Smooth muscle cell (in vitro differentiated cells): ENCODE data around the gene CD80. TPM values are rescaled to one million over a fixed set of nuclear protein-coding genes. Genes with fewer than 3 reads are reported as not detected.

Source experiments
- DNase-seq: peaks from one replicate; lab custom pipeline; 2025; ENCODE audit not compliant: unreplicated experiment; lab: John Stamatoyannopoulos, UW
- H2AFZ ChIP-seq: fragments of 200-600 bp; sonication (generic); 2 replicates; pipeline ENCODE4 v1.6.0; 2016; ENCODE audit warnings: antibody characterized with exemption, low read depth, mild to moderate bottlenecking
- H3F3A ChIP-seq: fragments of 200-600 bp; sonication (generic); 2 replicates; pipeline ENCODE4 v1.6.0; 2017; ENCODE audit warnings: antibody characterized with exemption, low read depth
- H3K27ac ChIP-seq: fragments of 200-600 bp; sonication (generic); 2 replicates; pipeline ENCODE4 v1.5.1; 2016; ENCODE audit warnings: low read depth, mild to moderate bottlenecking
- H3K27me3 ChIP-seq: fragments of 200-600 bp; sonication (generic); 2 replicates; pipeline ENCODE4 v1.6.1; 2016; ENCODE audit warnings: low read depth, mild to moderate bottlenecking
- H3K36me3 ChIP-seq: fragments of 200-600 bp; sonication (generic); 2 replicates; pipeline ENCODE4 v1.5.1; 2016; ENCODE audit warnings: low read depth
- H3K4me1 ChIP-seq: fragments of 200-600 bp; sonication (generic); 2 replicates; pipeline ENCODE4 v1.5.1; 2016; ENCODE audit warnings: low read depth
- H3K4me2 ChIP-seq: fragments of 200-600 bp; sonication (generic); 2 replicates; pipeline ENCODE4 v1.6.0; 2016; ENCODE audit warnings: mild to moderate bottlenecking
- H3K4me3 ChIP-seq: fragments of 200-600 bp; sonication (generic); 2 replicates; pipeline ENCODE4 v1.5.1; 2016; ENCODE audit warnings: mild to moderate bottlenecking
- H3K79me2 ChIP-seq: fragments of 200-600 bp; sonication (generic); 2 replicates; pipeline ENCODE4 v1.6.0; 2016; ENCODE audit warnings: low read depth, mild to moderate bottlenecking
- H3K9ac ChIP-seq: fragments of 200-600 bp; sonication (generic); 2 replicates; pipeline ENCODE4 v1.6.0; 2016; ENCODE audit warnings: low read depth
- H3K9me3 ChIP-seq: fragments of 200-600 bp; sonication (generic); replicated peaks from 2 replicates; pipeline ENCODE4 v1.5.1; 2016; ENCODE audit warnings: low read depth
- H4K20me1 ChIP-seq: fragments of 200-600 bp; sonication (generic); 2 replicates; pipeline ENCODE4 v1.6.0; 2016; ENCODE audit warnings: low read depth
- WGBS: methylation state at CpG from one replicate; pipeline ENCODE4 v1.1.7; 2016; ENCODE audit warnings: low lambda C conversion rate; 5-methylcytosine and 5-hydroxymethylcytosine counted together
- polyA plus RNA-seq: library from polyadenylated mRNA; unstranded; fragments of >200 nt; fragmentation: Nextera tagmentation; extraction: Ambion mirVana; gene quantifications from 2 replicates; pipeline ENCODE4 v1.2.1, GENCODE V29; 2016
- total RNA-seq: library from RNA; depleted of rRNA; stranded (reverse); fragments of >200 nt; gene quantifications from 2 replicates; pipeline ENCODE4 v1.2.3, GENCODE V29; 2014
- TF ChIP-seq, protein P1 (sequence below): fragments of 200-600 bp; sonication (generic); IDR thresholded peaks from 2 replicates; pipeline ENCODE4 v1.5.1; 2017; ENCODE audit warnings: borderline replicate concordance, mild to moderate bottlenecking, antibody characterized with exemption; ENCODE audit not compliant: insufficient read depth, poor library complexity, severe bottlenecking

CD80 gene
- total RNA-seq (0.04 TPM in 1 of 2 replicates, not detected in the other), polyA plus RNA-seq (not detected in 2 replicates)

DNA sequence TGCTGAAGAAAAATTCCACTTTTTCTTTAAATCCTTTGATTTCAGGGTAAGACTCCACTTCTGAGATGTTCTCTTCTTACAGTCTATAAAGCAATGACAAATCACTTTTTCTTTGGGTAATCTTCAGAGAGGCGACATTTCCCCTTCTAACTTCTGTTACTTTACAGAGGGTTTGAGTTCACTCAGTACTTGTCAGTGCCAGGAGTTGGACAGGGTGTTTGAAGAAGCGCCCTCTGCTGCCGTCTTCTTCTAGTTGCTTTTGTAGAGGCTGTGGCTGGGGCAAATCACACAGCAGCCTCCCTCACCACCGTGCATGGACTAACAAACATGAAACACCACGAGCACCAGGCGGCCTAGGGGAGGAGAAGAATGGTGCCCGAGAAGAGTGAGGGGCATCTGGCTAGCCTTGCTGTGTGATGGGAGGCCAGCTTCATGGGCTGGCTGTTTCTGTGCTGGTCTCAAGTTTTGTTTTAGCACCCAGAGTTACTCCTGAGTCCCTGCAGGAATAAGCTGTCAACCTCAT lies at the start of gene CD80:
Gene CD80, minus strand, starts transcription at position 174 of the 523 bp plus-strand sequence. CDS start 1,886 bp downstream, outside the sequence.
- DNase-seq = no peak
- Histone ChIP-seq H3K27me3 (no peaks in the 10 kb centered on the region), H2AFZ (peak within 1 kb of the TSS; percentile 12), H4K20me1 (no peaks in the 10 kb centered on the region), H3K79me2 (no peaks in the 10 kb centered on the region), H3K9ac (no peak within 1 kb of the TSS), H3K4me2 (no peak within 1 kb of the TSS), H3F3A (no peaks in the 10 kb centered on the region), H3K27ac (no peak within 1 kb of the TSS), H3K4me1 (no peaks in the 10 kb centered on the region), H3K9me3 (no peaks in the 10 kb centered on the region), H3K36me3 (no peaks in the 10 kb centered on the region), H3K4me3 (no peak within 1 kb of the TSS)
- WGBS = 21% methylated on average over 7 of the region's 7 CpGs
- TF ChIP-seq, protein P1, sequence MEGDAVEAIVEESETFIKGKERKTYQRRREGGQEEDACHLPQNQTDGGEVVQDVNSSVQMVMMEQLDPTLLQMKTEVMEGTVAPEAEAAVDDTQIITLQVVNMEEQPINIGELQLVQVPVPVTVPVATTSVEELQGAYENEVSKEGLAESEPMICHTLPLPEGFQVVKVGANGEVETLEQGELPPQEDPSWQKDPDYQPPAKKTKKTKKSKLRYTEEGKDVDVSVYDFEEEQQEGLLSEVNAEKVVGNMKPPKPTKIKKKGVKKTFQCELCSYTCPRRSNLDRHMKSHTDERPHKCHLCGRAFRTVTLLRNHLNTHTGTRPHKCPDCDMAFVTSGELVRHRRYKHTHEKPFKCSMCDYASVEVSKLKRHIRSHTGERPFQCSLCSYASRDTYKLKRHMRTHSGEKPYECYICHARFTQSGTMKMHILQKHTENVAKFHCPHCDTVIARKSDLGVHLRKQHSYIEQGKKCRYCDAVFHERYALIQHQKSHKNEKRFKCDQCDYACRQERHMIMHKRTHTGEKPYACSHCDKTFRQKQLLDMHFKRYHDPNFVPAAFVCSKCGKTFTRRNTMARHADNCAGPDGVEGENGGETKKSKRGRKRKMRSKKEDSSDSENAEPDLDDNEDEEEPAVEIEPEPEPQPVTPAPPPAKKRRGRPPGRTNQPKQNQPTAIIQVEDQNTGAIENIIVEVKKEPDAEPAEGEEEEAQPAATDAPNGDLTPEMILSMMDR = no peak

DNA sequence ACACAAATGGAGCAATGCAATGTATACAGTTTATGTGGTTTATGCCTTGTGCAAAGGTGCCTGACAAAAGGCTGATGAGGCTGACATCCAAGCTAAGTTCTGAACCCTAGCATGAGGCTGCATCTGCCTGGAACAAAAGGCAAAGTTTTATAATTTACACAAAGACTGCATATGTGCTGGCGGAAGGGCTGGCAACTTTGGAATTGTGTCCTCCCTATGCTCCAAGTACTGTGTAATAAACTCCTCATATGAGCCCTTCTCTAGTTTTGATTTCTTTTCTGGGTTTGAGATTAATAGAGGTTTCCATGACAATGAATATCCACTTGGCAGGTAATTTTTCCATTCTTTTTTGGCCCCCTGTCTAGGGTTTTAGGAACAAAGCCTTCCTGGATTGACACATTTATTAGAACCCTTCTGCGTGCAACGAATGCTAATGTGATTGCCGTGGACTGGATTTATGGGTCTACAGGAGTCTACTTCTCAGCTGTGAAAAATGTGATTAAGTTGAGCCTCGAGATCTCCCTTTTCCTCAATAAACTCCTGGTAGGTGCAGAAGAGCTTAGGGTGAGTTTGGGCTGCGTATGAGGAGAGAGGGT lies 49.1 kb upstream of the CD80 start:
- Histone ChIP-seq H4K20me1 (no peaks in the 10 kb centered on the region), H3K4me3 (no peak overlapping the region), H3K4me1 (peaks cover 3% of the 10 kb centered on the region), H2AFZ (no peak overlapping the region), H3K9me3 (no peaks in the 10 kb centered on the region), H3K27ac (no peak overlapping the region), H3K9ac (no peak overlapping the region), H3K79me2 (no peaks in the 10 kb centered on the region), H3F3A (no peaks in the 10 kb centered on the region), H3K36me3 (no peaks in the 10 kb centered on the region), H3K4me2 (no peak overlapping the region), H3K27me3 (no peaks in the 10 kb centered on the region)
- TF ChIP-seq, protein P1 = no peak
- DNase-seq = no peak
- 51% methylated on average over 6 of the region's 6 CpGs for WGBS

- TF ChIP-seq, protein P1 = no peak
- H3K79me2 ChIP-seq = no peaks in the 10 kb centered on the region
- peaks cover 3% of the 10 kb centered on the region for H3F3A ChIP-seq
- no peaks in the 10 kb centered on the region for H3K27me3 ChIP-seq
- H2AFZ ChIP-seq = no peak overlapping the region
- no peaks in the 10 kb centered on the region for H3K36me3 ChIP-seq
- H3K9me3 ChIP-seq = no peaks in the 10 kb centered on the region
- H3K4me2 ChIP-seq = no peak overlapping the region
- no peaks in the 10 kb centered on the region for H4K20me1 ChIP-seq
- no peak overlapping the region for H3K4me3 ChIP-seq
- no peak overlapping the region for H3K27ac ChIP-seq
- no peak for DNase-seq
- no peak overlapping the region for H3K9ac ChIP-seq
- H3K4me1 ChIP-seq = peaks cover 3% of the 10 kb centered on the region
- WGBS = 33% methylated on average over 1 of the region's 1 CpG
Measured at GRCh38 chr3:119604878-119605277, 45.5 kb upstream of the CD80 start.

GRCh38 chr3:119602676-119603075 lies 43.3 kb upstream of the CD80 start:
- no peaks in the 10 kb centered on the region for H3K36me3 ChIP-seq
- H3K9me3 ChIP-seq = no peaks in the 10 kb centered on the region
- TF ChIP-seq, protein P1 = no peak
- H3K4me2 ChIP-seq = no peak overlapping the region
- H3K4me1 ChIP-seq = peaks cover 3% of the 10 kb centered on the region
- H2AFZ ChIP-seq = no peak overlapping the region
- no peaks in the 10 kb centered on the region for H3K79me2 ChIP-seq
- no peak overlapping the region for H3K9ac ChIP-seq
- H3K27me3 ChIP-seq = no peaks in the 10 kb centered on the region
- H4K20me1 ChIP-seq = no peaks in the 10 kb centered on the region
- no peak overlapping the region for H3K4me3 ChIP-seq
- H3K27ac ChIP-seq = no peak overlapping the region
- DNase-seq = no peak
- 59% methylated on average over 1 of the region's 1 CpG for whole genome bisulfite sequencing
- H3F3A ChIP-seq = peaks cover 3% of the 10 kb centered on the region
